GM12801 (cell line): ENCODE data around the gene BPIFB1.

ENCODE experiments used
- CTCF ChIP-seq: IDR thresholded peaks from one replicate; pipeline ENCODE4 v1.5.1; 2011; ENCODE audit warnings: control low read depth; ENCODE audit not compliant: insufficient read length; ENCODE audit errors: extremely low read depth

The BPIFB1 gene

DNA sequence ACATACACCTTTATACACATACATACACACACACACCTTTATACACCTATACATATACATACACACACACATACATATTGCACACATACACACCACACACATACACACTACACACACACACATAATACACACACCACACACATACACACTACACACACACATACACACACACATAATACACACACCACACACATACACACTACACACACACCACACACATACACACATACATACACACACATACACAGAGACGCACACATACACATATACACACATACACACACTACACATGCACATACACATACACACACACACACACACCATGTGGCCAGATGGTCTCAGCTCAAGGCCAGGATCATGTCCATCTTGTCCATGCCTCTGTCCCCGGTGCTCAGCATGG, 25.7 kb downstream of the BPIFB1 start:
- TF ChIP-seq CTCF = no peak

GRCh38 chr20:33309631-33310030, 26.6 kb downstream of the BPIFB1 start:
- TF ChIP-seq CTCF = no peak

DNA sequence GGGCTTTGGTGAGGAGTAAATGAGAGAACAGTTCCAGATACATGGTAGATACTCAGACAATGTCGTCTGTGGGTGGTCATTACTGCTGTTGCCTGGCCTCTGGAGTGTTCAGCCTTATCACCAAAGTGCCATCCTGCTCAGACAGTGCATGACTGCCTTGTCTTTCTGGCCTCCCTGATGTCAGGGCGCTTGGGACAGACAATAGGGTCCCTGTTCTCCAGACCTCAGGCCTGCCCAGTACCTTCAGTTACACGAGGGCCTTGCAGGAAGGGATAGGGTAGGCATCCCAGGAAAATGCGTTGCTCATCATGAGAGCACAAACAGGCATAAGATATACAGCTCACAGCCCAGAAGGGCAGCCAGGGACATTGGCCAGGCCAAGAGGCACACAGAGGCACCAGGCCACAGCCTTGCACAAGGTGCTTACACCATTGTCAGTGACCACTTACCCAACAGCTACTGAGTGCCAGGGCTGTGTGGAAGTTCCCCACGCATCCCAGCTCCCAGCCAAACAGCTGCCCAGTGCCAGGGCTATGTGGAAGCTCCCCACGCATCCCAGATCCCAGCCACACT, 27.4 kb downstream of the BPIFB1 start:
- TF ChIP-seq CTCF = no peak

GRCh38 chr20:33311011-33311410, 28.0 kb downstream of the BPIFB1 start:
- TF ChIP-seq CTCF = no peak

DNA sequence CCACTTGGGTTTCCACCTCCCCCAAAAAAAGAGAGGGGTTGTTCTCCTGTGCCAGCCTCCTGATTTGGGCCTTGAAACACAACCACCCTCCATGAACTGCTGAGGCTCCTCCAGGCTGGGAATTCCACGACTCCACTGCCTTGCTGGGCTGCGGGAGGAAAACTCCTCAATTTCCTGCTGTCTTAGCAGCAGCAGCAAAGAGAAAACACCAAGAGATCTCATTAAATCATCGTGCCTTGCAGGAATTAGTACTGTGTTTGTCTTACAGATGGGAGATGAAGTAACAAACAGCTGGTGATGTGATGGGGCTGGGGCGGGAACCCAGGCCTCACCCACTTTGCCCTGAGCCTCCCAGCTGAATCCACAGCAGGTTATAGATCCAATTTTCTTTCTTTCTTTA, 29.0 kb downstream of the BPIFB1 start:
- no peak for TF ChIP-seq CTCF

DNA sequence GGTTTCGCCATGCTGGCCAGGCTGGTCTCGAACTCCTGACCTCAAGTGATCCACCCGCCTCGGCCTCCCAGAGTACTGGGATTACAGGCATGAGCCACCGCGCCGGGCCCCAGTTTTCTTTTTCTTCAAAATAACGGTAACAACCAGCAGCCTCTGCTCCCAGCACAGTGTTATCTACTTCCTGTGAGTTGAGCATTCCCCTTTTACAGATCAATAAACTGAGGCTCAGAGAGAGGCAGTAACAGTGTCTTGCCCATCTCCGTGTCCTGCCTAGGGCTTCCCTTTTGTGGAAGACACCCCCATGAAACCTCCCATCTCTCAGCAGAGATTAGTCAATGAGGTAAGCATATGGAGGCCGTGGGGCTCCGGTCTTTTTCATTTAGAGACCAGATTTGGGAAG, 29.6 kb downstream of the BPIFB1 start:
- no peak for TF ChIP-seq CTCF

- no peak for TF ChIP-seq CTCF
These were observed 30.8 kb downstream of the BPIFB1 start for GRCh38 chr20:33313686-33314314.

DNA sequence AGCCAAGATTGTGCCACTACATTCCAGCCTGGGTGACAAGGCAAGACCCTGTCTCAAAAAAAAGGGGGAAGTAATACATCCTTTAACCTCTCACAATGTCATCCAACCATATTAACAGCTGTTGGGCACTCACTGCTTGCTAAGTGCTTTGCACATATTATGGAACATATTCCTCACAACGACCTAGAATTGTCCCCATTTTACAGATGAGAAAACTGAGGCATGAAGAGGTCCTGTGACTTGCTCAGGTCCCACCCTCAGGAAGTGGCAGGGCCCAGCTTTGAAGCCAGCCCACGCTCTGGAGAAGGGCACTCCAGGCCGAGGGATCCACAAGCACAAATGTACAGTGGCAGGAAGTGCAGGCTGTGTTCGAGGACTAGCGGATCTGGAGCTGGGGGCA, 33.3 kb downstream of the BPIFB1 start:
- no peak for TF ChIP-seq CTCF
